GM04503 (cell line): Measurements from ENCODE around the gene PALMD.

Experiments
- DNase-seq: peaks from one replicate; pipeline ENCODE4 v3.0.0-alpha.2; 2012; ENCODE audit warnings: low read depth

The PALMD gene

DNA sequence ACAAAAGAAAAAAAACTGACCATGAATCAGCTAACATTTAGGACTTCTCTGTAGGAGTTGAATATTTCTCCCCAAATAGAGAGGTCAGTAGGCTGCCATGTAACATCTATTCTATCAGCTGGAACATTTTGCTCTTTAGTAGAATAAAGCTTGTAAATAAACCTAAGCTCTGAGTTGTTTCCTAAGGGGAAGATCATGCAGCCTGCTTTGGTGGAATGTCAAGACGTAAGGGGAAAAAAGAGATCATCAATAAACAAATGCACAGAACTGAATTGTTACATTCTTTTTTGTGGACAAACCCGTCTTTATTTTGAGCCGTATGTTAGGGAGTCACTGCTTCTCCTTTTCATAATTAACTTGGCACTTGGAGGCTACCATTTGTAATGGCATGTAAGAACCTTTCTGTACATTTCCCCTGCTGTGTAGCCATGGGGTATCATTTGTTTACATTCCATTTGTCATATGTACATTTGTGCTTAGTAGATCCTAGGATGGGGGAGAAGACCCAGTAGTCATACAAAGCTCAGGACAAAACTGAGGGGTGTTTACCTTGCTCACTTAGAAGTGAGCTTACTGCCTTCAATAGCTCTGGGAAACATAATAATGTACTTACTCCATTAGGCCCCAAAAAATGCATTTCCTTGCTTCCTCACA is 10.8 kb upstream of the PALMD start:
- no peak for DNase-seq

DNA sequence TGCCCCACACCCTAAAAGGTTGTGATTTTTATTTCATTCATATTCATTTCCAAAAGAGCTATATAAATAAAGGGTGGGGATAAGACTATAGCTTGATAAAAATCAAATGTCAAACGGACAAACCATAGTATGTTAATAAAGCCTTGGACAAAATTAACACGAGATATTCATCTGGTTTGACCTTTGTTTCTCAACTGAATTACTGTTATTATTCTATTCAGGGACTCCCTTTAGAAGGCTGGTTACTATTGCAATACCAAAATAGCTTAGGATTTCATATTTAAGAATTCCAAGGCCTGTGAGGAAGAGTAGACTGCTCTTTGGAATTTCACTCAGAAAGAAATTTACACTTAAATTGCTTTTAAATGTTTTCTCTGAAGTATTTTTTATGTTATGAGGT is 10.2 kb upstream of the PALMD start:
- DNase-seq: no peak

DNA sequence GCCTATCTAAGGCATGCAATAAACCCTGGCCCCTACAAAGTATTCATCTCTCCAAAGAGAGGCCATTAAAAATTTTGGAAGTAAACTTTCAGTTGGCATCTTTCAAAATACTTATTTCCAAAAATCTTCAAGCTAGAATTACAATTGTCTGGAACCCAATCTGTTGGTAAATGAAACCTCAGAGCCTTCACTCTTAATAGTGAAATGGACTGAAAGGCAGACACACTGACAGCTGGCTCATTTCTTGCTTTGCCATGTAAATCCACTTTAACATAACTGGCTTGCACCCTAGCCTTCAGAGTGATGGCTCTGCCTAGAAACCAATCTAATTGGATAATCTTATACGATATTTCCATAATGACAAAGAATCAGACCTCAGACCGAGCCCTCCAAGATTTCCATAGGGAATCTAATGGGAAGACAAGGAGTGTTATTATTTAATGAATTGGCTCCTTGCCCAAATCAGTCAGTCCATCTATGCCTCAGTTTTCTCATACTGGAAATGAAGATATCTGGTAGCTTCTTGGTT is 9.2 kb upstream of the PALMD start:
- no peak for DNase-seq

DNA sequence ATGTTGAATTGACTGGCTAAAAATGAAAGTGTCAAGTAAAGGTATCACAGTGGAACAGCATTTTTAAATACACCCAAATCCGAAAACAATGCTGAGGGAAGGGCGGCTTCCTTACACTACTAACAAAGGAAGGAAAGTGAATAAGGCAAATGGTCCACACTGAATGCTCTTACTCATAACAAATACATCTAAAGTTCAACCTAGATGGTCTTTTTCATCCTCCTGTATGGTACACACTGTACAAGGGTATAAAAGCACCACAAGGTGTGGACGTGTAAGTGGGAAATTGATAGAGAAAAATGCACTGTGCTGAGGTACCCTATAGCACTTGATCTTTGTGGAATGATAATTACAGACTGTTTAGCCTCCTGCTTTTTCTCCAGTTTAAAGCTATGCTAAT is 7.1 kb upstream of the PALMD start:
- no peak for DNase-seq

DNA sequence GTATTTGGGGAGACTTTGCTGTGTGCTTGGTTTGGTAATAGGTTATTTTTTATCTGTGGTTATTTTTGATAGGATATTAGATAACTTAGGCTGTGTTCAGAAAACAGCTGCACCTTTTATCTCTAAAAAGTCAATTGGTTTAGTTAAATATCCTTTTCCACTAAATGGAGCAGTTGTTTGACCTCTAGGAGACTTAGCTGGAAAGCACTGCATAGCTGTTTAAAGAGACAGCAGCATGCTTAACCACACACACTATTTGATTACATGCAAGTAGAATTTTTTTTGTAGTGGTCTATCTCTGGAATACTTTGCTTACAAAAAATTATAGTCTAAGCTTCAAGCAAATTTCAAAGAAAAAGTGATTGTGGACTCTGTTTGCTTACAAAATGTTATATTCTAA is 6.5 kb upstream of the PALMD start:
- DNase-seq: no peak

DNA sequence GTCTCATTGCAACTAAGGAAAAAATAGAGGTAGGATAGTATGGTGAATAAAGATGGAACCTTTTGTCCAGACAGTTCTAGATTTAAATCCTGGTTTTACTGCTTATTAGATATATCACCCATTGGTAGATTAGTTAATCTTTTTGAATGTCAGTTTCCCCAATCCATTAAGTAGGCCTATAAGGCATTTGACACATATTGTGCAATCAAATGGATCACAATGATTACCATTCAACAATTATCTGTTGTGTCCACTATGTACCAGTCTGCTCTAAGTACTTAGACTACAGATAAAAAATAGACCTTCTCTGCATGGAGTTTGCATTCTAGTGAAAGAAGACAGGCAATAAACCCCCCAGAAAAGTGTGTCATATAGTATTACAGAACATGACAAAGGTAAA is 6.0 kb upstream of the PALMD start:
- no peak for DNase-seq

DNA sequence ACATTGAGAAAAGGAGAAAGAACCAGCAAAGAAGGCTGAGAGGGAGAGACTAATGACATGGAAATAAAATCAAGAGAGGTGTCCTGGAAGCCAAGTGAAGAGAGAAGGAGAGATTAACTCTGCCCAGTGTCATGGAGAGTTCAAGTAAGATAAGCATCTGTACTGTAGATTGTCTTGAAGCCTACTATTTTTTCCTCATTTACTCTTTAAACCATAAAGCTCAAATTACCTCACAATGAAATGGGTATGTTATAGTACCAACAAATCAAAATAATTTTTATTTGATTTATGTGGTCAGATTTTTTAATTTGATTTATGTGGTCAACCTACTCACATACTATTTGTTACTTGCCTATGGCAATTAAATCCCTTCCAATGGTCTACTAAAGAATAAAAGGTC is 5.2 kb upstream of the PALMD start:
- no peak for DNase-seq

DNA sequence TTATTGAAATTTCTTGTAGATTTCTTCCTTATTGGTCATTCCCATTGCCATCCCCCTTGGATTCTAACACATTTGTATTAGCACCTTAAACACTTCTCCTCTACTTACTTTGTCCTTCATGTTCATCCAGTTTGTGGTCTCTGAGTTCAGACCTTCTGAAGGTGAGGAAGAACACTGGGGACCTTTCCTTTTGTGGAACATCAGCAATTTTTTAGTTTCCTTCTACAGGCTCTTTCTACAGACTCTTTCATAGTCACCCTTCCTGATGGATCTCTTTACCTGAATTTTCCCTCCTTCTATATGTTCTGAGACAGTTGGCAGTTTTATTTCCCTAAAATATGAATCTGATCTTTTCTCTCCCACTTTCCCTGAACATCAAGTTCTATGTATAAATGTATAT is 4.4 kb upstream of the PALMD start:
- DNase-seq: no peak

DNA sequence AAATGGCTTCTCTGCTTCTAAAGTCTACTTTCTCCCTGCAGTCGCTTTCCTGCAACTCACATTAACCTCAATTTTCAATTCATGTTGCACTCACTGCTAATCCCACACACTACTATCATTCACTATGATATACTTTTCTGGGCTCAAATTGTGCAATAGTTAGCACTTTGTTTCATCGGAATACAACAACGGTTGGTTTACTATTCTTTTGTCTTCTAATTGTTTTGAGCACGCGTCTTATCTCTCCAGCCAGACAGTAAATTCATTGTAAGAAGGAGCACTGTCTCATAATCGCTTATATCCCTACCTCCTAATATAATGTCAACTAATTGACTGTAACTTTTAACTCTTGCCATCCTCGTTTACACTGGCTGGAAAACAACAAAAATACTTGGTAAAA is 3.9 kb upstream of the PALMD start:
- DNase-seq: no peak

DNA sequence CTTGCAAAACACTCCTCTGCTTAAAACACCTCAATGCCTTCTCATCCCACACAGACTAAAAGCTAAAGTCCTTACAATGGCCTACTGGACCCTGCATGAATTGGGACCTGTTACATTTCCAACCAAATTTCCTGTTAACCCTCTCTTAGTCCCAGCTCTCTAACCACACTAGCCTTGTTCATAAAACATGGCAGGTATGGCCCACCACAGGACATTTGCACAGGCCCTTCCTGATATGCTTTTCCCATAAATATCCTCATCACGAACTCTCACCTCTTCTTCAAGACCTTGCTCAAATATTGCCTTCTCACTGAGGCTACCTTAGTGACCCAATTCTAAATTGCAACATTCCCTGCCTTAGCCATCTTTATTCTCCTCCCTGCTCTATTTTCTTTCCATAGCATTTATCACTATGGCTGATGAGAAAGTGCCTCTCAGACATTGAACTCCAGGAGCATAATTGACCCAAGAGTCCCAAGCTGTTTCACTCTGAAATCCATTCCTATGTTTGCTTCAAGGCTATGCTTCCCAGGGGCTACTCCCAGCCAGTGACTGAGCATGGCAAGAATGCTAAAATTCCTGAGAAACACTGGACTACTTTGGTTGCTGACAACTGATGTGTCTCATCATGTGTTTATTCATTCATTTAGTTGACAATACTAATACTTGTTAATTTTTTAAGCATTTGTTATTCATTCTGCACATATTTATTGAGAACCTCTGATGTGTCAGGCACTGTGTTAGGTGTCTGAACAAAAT is 2.7 kb upstream of the PALMD start:
- DNase-seq: peak; percentile 56

DNA sequence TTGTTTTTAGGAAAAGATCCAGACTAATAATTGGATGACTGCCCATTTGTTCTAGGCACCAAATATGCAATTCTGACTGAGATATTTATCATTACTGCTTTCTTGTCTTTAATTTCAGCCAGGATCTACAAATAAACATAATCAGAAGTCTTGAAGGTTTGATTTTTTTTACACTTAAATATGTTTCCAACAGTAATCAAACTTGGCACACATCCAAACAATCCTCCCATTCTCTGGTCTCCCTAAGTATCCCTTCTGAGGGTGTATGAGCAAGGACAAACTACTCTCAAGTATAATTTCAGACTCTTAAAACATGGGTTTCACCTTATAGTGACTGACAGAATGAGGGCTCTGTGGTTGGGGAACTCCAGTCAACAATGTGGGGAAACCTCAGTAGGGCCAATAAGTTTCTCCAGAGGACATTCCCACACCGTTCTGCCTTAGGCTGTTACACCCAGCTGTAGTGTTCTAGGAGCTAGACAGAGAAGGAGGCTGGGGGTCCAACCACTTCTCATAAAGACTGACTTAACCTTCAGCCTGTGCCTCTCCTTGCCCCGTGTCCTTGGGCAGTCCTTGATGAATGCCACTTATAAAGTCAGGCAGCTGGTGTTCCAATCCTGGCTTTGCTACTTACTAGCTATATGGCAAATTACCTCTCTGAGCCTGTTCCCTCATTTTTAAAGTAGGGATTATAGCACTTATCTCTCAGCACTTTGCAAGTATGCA is 1.5 kb upstream of the PALMD start:
- no peak for DNase-seq

DNA sequence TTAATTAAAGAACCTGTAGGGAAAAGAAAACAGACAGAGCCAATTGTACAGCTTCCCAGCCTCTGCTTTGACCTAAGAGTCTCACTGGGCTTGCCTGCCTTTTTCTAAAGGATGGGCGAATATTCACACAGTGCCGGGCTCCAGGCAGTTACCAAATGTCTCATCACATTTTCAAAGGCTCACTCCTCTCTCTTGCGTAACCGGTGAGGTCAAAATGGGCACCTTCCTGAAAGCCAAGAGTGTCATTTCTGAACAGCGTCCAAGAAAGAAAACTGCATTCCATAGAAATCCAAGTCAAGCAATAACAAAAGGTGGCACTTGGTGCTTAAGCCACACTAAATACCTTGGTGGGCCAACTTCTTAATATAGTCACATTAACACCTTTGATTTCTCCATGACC is 710 bp upstream of the PALMD start:
- no peak for DNase-seq

DNA sequence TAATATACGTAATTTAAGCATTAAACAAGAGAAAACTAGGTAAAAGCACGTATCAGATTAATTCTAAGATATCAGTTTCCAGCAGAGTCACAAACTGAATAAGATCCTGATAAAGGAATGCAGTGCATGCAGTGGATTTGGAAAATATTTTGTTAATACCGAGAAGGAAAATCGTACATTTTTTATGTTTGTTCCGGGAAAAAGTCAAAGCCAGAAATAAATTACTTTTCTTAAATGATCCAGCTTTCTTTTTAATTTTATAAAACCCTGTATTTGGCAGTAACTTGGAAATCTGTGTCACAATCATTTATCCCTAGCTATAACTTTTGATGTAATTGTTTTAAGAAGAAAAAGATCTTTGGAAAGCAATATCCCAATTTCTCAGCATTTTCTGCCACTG is 955 bp downstream of the PALMD start:
- no peak for DNase-seq

DNA sequence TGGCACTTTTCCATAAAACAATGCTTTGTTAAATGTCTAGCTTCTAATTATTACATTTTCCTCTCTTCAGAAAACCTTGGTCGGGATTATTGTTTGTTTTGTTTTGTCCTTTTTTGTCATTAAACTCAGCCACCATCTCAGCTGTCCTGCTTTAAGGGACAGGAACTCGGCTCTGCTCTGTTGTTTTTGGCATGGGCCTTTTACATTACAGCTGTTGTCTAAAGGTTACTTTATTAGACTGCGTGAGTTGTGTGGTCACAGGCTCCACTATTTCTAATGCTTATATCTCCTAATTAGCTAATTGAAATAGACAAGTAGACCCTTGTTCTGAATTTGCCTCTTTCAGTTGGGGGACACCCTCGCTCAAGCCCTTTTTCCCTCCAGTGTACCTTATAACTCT is 1.6 kb downstream of the PALMD start:
- DNase-seq: no peak

DNA sequence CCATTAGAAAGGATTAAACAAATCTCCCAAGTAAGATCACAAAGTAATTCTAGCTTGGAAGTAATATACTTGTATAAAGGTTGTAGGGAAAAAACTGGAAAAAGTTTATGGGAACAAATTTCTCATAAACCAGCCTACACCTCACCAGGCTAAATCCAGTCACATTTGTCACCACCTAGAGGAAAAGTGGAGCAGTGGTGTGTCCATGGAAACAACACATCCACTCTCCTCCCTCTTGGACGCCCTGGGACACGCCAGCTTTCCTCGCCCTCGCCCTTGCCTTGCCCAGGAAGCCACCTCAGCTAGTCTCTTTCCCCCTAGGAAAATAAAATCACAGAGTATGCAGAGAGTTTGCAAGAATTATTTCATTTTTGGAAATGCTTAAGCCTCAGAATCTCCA is 2.2 kb downstream of the PALMD start:
- DNase-seq: no peak

DNA sequence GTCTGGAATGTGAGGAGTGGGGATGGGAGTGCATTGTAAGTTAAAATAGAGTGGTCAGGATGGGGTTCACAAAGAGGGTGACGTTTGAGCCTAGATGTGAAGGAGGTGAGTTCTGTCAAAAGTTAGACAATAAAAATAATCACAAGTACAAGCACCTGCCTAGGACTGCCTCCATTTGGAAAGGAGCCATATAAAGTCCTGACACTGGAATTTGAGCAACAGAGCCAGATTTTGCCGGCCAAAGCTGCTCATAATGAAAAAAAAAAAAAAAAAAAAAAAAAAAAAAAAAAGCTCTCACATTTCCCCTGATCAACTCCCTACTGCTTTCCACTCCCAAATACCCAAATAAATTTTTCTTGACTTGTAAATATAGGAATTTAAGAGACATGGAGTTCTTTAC is 4.1 kb downstream of the PALMD start:
- no peak for DNase-seq

DNA sequence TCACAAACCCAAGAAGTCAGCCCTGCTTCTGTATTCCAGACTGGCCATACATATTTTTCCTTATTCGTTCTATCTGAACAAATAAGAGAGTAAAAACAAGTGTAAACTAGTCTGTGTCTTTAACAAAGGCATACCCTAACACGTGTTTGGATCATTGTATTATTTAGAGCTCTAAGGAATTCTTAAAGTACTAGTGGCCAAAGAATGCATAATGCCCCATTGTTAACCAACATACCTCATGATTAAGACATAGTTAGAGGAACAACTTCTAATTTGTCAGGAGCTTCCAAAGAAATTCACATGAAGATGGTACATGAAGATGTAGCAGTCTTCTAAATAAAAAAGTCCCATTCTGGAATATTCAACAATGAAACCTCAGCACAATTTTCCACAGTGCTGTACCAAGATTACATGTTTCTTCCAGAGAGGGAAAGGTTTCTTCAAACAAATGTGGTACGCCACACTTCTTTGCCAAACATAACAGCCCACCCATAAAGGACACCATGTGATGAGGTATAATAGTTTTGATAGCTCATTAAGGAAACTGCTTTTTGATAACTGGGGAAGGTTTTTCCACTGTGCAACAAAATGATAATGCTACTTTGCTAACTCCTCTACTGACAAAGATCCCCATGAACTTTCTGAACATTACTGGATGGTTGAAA is 5.0 kb downstream of the PALMD start:
- DNase-seq: no peak

DNA sequence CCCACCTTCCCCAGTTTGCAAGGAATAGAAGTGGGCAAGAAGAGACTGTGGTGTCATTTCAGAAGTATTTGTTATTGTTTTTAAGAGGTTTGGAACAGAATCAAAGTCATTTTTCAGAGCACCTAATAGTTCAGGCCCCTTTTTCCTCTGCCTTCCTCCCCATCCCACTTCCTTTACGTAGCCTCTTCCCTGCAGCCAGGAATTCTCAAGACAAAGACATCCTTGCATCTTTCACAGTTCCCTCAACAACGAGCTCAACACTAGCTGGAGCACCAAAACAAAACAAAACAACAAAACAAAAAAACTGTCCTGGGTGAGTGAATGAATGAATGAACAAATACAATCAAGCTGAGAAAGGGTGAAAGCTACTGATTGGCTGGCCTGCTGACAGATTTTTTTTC is 7.0 kb downstream of the PALMD start:
- DNase-seq: no peak

DNA sequence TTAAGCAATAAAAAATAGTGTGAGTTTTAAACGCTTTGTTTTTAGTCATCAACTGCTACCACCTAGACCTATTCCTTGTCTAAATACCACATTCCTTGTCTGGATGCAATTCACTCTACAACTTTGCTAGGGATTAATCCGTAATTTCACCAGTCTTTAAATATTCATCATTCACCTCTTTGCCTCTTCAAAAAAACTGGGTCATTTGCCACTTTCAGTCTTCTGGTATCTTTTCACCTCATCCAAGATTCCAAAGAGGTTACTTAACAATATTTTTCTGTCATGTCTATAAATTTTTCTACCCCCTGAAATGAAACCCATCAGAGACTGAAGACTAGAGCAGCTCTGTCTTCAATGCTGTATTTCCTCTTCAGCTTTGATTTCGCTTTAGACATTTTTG is 9.5 kb downstream of the PALMD start:
- DNase-seq: no peak

DNA sequence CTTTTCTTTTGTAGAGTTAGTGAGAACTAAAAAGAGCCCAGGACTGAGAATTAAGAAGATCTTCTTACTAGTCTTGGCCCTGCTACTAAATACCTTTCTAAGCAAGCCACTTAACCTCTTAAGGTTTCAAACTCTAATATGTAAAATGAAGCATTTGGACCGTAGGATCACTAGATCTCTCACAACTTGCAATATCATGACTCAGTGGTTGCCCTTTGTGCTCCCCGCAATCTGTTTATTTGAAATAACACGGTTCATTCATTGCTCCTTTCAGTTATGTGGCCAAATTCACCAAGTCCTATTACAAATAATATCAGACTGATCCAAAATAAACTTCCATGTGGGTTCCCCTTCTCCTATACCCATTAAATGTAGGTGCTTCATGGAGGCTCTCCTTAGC is 10.8 kb downstream of the PALMD start:
- no peak for DNase-seq

DNA sequence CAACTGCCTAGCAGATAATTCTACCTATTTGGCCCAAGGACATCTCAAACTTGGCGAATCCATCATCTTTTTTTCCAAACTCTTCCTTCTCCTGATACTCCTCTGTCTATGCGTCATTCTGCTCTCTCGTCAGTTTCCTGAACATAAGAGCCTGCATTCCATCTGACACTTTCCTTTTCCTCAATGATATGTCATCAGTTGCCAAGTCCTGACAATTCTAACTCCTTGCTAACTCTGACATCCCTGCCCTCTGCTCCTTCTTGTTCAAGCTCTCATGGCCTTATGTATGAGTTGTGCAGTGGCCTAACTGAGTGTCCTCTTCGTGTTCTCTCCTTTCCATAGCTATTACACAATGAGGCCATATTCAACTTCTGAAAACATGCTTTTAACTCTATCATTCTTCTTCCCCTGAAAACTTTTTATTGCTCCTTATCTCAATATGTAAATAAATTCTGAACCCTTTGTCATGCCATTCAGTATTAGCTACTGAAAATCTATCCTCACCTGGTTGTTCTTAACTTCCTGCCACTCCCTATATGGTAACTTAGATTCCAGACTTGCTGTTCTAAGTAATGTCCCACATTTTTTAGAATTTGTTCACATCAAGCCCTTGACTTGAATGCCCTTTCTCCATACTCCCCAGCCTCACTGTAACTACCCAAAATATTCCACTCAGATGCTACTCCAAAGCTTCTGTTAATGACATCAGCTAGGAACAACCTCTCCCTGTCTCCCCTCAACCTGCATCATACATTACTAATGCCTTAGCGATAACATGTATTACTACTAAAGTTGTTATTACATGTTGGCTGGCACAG is 11.5 kb downstream of the PALMD start:
- DNase-seq: no peak

DNA sequence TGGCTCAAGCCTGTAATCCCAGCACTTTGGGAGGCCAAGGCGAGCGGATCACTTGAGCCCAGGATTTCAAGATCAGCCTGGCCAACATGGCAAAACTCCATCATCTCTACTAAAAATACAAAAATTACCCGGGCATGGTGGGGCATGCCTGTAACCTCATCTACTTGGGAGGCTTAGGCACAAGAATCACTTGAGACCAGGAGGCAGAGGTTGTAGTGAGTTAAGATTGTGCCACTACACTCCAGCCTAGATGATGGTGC is 12.0 kb downstream of the PALMD start:
- no peak for DNase-seq
